Measurements from ENCODE around the gene FICD.

Gene FICD

DNA sequence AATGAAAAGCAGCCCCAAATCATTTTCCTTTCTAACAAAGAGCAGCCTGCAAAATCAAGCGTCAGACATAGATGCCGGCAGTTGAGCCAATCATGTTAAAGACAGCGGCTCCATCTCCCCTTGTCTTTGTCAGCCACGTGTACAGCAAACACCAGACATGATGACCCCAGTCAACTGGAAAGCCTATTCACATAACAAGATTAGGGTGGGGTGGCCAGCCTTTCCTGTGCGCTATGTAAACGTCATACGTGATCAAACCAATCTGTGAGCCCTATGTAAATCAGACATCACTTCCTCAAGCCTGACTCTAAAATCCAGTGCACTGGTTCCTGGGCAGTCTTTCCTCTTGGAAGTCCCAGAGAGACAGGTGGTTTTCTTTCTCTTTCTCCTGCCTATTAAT, 9.9 kb upstream of the FICD start:
- DNase-seq, result no peak

DNA sequence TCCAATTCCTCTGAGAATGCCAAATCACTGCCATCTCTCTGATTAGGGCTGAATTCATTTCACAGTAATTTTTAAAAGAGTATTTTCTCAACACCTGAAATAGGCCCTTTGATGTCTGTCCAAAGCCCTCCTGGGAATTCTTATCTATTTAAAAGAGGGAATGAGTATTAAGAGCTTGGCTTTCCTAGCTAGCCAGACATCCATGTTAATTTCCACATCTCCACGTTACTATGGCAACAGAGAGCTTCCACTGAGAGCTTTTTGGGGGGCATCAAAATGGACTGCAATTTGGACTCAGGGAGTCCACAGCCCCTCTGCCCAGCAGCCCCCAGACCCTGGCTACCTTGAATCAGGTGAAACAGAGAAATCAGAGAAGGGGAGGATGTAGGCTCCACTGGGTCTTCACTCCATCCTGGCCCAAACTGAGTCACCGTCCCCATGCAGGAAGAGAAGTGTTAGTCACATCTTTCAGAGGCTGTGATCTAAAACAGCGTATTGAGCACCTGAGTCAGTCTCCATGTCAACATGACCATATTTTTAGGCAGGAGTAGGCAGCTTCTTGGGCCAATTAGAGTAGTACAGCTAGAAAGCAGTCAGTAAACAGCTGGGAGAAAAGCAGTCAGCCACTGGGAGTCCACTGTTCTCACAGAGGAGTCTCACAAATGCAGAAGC, 7.0 kb upstream of the FICD start:
- no peak for DNase-seq

DNA sequence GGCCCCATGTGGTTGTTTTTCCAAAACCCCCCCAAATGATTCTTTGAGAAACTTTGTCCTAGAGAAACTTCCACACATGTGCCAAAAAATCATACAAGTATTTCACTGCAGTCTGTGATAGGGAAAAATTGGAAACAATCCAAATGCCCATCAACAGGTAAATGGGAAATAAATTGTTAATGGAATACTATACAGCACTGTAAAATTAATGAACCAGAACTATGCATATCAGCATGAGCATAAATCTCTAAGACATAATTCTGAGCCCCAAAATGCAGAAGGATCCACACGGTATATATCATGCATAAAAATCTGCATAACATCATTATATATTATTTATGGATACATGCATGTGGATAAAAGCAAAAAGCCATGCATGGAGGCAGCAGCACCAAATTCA, 5.3 kb upstream of the FICD start:
- no peak for DNase-seq

DNA sequence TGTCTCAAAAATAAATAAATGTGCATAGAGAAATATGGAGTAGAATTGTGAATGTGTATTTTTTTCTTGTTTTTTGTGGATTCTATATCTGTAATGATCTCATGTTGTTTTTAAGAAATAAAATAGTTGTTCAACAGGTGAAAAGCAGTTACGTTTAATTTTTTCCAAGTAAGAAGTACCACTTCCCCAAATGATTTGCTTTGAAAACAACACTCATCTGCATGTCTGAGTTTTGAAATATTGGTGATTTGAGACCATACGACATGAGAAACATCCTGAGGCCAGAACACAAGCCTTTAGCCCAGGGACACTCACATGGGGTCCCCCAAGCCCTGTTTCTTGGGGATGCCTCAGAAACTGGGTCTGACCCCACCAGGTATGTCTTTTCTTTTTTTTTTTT, 4.2 kb upstream of the FICD start:
- DNase-seq, result no peak

DNA sequence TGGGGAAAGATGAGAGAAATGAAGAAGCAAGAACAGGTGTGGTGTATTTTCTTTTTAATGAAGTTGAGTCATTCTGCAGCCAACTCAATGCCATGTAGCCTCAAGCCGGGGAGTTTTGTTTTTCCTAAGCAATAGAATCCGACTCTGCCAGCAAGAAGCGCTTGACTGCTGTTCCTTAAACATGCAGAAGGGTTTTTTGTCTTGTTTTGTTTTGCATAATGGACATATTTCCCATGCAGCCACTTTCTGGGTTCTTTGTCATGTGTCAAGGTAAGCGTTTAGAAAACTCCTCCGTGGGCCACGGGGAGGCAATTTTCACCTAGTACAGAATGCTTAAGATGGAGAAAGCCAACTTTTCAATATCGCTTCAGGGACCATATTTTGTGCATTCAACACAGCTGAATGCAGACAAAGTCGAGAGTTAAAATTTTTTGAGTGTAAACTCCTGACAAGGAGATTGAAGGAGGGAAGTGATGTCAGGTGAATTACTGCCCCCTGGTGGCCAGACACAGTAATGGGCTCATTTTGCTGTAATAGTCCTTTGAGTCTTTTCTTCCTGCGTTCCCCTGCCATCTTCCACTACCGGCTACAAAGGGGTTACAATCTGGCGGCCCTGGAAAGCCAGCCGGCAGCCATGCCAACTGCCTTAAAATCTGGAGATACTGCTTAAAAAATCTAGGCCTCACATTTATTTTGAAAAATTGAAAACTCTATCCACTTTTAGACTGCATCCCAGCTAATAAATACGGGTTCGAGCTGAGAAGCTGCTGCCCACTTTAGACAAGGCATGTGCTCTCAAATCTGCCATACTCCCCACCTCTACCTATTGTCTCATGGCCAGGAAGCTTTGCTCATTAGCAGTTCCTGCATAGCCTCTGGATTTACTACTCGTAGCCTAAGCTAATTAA, 3.2 kb upstream of the FICD start:
- DNase-seq, result peak; percentile 79

DNA sequence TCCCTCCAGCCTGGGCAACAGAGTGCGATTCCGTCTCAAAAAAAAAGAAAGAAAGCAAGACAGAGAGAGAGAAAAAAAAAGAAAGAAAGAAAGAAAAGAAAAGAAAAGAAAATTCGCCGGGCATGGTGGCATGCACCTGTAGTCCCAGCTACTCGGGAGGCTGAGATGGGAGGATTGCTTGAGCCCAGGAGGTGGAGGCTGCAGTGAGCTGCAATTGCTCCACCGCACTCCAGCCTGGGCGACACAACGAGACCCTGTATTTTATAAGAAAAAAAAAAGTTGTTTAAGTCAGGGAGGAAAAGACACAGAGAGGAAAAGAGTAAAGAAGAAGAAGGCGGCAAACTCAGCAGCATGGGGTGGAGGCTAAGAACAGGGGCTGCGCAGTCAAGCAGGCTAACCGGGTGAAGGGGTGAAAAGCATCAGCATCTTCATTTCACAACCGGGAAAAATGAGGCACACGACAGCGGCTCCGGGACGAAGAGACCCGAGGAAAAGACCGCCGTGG, 557 bp upstream of the FICD start:
- DNase-seq, result no peak

DNA sequence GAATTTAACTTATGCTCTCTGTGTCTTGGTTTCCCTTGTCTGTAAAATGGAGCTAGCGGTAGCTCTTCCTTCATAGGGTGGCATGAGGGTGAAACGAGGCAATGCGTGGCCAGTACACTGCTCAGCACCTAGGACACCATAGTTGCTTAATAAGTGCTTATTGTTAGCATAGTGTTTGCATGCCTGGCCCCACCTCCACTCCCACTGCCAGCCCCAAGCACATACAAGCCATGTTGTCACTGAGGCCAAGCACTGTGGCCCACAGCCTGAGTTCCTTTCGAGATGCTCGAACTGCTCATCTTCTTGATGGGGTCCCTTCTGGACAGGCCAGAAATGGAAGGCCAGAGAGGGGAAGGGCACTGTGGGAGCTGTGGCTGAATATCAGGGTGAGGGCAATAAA, 839 bp downstream of the FICD start:
- DNase-seq, result no peak

DNA sequence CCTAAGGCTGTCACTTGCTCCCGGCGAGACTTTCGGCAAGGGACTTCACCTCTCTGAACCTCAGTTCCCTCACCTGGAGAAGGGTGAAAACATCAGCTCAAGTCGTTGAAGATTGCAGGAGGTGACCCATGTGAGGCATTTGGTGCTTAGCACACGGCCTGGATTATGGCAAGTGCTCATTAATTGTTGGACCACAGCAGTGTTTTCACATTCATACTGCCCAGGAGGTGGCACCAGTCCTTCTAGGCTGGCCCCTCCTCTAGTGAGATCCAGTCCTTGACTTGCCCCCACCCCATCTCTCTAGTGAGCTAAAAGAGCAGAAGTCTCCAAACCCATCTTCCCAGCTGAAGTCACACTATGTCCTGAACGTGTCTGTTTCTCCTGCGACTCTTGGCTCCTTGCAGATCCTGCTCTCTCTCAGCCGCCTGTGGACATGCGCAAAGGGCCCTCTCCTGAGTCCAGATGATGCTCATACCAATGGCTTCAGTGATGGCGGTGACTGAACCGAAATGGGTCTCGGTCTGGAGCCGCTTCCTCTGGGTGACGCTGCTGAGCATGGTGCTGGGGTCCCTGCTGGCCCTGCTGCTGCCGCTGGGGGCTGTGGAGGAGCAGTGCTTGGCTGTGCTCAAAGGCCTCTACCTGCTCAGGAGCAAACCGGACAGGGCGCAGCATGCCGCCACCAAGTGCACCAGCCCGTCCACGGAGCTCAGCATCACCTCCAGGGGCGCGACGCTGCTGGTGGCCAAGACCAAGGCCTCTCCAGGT, 1.6 kb downstream of the FICD start:
- DNase-seq, result no peak

DNA sequence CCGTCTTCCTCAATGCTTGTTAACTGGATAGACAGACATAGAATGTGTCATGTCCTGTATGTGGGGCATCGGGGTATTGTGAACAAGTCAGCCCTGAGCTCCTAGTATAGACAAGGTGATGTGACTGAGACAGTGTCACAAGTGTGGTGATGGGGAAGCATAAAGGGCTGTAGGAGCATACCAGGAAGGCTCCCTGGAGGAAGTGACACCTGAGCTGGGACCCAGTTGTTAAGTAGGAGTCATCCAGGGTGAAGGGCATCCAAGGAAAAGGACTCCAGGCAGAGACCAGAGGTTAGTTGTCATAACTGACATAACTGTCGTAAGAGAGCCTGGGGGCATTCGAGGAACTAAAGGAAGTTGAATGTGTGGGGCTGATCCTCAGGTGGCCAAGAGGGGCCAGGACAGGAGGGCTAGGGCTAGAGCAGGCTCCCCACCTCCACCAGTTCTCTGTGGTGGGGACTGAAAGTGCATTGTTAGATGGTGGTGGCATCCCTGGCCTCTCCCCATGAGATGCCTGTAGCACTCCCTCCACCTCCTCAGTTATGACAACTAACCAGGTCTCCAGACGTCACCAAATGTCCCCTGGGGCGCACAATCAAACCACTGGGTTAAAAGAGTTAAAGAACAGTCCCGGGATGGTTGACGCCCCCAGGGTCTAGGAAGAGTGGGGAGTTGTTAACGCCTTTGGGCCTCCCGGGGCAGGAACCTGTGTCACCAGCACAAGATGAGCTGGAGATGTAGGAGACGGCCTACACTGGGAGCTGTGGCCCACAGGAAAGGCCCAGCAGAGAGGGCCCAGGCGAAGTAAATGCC, 2.4 kb downstream of the FICD start:
- DNase-seq, result no peak

DNA sequence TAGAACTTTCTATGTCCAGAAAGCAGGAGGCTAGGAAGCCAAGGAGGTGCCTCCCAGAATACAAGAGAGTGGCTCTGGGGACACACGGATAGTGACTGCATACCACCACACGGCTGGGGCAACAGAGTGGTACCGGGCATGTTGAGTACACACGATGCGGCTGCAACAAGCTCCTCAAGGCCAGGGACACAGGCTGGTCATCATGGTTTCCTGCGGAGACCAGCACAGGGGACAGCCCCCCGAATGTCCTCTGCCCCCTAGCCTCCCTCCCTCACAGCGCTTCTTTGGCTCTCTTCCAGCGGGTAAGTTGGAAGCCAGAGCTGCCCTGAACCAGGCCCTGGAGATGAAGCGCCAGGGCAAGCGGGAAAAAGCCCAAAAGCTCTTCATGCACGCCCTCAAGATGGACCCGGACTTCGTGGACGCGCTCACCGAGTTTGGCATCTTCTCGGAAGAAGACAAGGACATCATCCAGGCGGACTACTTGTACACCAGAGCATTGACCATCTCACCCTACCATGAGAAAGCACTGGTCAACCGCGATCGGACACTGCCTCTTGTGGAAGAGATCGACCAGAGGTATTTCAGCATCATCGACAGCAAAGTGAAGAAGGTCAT, 3.1 kb downstream of the FICD start:
- DNase-seq, result no peak

DNA sequence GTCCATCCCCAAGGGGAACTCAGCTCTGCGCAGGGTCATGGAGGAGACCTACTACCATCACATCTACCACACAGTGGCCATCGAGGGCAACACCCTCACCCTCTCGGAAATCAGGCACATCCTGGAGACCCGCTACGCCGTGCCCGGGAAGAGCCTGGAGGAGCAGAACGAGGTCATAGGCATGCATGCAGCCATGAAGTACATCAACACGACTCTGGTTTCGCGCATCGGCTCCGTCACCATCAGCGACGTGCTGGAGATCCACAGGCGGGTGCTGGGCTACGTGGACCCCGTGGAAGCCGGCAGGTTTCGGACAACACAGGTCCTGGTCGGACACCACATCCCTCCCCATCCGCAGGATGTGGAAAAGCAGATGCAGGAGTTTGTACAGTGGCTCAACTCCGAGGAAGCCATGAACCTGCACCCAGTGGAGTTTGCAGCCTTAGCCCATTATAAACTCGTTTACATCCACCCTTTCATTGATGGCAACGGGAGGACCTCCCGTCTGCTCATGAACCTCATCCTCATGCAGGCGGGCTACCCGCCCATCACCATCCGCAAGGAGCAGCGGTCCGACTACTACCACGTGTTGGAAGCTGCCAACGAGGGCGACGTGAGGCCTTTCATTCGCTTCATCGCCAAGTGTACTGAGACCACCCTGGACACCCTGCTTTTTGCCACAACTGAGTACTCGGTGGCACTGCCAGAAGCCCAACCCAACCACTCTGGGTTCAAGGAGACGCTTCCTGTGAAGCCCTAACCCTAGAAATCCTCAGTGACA, 3.8 kb downstream of the FICD start:
- DNase-seq, result no peak

DNA sequence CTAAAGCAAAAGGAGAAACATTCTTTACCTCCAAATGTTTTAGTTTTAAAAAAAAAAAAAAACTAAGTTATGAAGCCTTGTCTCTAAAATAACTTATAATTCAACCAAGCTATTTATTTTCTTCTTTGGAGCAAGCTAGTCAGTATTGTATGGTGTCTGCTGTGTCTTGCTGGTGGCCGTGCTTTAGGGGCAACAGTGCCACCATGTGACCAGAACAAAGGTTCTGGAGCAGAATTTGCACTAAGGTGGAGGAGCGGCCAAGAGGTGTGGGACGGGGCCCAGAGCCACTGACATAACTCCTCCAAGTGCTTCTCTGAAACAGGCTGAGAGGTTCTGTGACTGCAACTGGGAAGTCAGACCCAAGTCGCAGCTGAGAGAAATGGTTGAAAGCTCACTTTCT, 4.5 kb downstream of the FICD start:
- DNase-seq, result no peak

DNA sequence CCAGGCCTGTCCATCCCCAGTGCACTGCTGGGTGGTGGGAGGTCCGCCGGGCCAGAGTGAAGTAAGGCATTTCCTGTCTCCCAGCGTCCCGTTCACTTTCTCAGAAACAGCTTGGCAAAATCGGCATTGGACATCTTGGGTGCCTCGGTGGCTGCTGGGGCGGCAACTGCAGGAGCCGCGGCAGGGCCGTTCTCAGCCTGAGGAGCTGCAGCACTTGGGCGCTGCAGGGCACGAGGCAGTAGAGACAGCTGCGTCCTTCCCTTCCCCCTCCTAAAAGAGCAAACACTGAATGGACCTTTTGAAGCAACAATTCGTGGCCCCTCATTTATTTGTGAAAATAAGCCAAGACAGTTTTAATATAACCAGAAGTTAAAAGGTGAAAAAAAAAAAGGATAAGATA, 8.3 kb downstream of the FICD start:
- no peak for DNase-seq

DNA sequence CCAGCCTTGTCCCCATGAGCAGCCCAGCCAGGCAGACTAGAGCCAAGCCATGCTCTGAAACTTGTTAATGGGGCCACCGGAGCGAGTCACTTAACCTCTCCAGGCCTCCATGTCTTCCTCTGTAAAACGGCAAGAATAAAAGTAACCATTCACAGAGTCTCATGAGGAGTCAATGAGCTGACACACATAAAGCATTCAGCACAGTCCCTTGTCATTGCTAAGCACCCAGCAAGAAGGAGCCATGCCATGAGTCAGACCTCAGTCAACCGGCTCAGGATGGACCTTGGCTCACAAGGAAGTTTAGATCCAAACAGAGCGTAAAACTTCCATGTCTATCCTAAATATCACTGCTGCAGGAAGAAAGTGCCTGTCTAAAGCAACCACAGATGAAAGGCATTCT, 10.6 kb downstream of the FICD start:
- no peak for DNase-seq

DNA sequence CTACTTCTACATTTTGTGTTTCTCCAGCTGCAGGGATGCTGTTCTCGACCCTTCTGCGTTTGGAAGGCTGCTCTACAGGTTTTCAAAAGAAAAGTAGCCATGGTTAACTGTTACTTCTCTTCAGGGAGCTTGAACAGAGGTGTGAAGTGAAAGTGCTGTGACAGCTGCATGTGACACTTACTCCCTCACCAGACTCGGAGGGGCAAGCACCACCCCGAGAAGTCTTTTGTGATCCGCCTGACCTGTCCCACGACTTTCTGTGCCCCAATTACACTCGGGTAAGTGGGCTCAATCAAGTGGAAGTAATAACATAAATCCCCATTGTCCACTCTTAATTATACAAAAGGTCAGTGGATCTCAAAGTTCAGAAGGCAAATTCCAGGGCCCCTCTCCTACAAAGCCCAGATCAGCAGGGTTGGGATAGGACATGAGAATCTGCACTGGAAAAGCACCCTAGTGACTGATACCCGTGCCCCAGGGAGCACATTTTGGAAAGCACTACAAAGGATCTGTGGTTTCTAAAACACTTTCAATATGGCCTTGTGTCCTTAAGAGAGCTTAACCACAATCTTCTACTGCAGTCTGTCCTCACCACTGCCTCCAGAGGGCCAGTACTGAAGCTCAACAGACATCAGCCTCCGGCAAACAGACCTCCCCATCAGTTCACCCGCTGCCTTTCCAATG, 11.5 kb downstream of the FICD start:
- no peak for DNase-seq

DNA sequence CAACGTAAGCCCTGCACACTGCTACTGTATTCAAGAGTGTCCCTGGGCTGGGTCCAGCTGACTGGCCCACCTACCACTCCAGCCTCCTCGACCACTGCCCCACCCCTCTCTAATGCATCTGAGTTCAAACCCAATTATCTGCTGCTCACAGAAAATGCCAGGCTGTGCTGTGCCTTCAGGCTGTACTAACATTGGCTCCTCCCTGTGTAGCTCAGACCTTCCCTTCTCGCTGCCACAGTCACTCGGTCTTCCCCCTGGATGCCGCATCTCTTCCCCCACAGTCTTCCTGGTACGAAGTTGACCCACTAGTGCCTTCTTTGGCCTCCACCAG, 12.1 kb downstream of the FICD start:
- DNase-seq, result no peak

DNA sequence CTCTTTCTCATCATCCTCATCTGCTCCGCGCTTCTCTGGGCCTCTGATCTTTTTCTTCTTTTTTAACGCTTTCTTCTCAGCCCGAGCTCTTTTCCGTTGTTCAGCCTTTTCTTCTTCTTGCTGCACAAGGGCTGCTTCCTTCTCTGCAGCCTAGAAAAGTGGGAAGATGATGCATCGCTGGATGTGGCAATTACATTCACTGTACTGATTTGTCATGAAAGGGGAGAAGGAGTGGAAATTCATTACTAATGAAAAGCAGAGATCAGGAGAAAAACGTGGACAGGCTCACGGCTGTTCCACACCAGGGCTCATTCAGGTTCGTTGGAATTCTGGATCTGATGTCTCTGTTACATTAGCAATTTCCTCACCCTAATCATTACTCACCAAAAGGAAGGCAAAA, 15.1 kb downstream of the FICD start:
- DNase-seq, result no peak

DNA sequence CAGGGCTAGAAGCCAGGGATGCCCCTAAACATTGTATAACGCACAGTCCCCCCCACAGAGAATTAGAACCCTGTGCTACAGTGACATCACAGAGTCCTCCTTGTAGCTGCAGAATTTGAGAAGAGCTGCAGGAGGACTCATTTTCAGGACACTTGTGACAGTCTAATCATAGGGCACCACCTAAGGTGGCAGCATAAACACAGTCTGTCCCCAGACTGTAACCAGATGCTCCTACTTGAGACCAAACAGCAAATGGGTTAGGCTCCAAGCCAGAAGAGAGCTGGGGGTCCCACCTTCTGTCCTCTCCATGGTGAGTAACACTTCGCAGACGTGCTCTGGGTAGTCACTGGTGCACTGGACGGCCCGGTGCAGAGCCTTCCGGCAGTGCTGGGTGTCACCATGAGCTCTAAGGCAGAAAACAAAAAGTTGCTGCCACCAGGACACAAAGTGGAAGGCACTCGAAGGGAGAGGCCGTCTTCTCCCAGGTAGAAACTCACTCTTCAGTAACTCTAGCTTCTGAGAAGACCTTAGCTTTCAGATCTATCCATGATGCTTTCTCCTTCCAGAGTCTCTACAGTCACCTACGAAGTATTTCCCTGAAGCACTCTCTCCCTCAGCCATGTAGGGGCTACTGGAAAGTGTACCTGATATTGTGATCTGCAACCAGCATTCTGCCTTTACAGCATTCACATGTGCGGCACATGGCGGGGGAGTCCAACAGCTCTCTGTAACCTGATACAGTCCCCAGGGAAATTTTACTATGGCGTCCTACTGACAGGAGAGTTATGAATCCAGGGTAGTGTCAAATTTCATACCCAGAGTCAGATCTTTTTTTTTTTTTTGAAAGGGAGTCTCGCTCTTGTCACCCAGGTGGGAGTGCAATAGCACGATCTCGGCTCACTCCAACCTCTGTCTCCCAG, 17.1 kb downstream of the FICD start:
- DNase-seq, result peak; percentile 100

DNA sequence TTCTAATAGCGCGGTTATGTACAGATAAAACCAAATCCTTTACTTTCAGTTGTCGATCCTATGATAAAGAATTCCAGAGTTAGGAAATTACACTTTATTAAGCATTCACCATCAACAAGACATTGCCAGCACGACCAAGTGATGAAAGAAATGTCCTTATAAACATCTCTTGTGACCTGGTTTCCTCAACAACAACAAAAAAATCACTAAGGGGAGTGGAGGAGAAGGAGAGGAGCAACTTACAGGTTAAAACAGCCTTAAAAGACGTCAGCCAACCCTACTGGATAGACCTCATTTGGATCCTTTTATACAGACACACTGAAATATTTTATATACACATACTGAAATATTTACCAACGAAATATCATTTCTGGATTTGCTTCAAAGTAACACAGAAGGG, 23.1 kb downstream of the FICD start:
- no peak for DNase-seq
